MCF 10A (cell line): ENCODE measurements around the gene SUSD1. TPM values are rescaled to one million over a fixed set of nuclear protein-coding genes. Genes with fewer than 3 reads are reported as not detected.

ENCODE experiments used
- BruUV-seq: library from RNA; stranded (reverse); fragments of 400-500 nt; replicated peaks from 2 replicates; lab custom pipeline; 2021; lab: Mats Ljungman, UMichigan
- CTCF ChIA-PET: fragments of 300-600 bp; sonication (Branson Sonifier 250); formaldehyde crosslinking; extraction: SDS; loops from one replicate; lab custom pipeline; 2021; ENCODE audit warnings: antibody characterized with exemption, inconsistent platforms; lab: Yijun Ruan, JAX
- POLR2A ChIA-PET: fragments of 300-600, 350-650 bp; sonication (Branson Sonifier 250); formaldehyde crosslinking; extraction: SDS; loops from one replicate; lab custom pipeline; 2020; ENCODE audit warnings: antibody characterized with exemption, inconsistent platforms; lab: Yijun Ruan, JAX
- DNase-seq: peaks from one replicate; pipeline ENCODE4 v3.0.0-alpha.2; 2018; ENCODE audit not compliant: unreplicated experiment
- H3K27ac Mint-ChIP-seq: one replicate; pipeline ENCODE4 v1.8.0; 2022; ENCODE audit warnings: mild to moderate bottlenecking, low read depth, mixed read lengths; ENCODE audit not compliant: unreplicated experiment
- H3K27me3 Mint-ChIP-seq: one replicate; pipeline ENCODE4 v1.8.0; 2022; ENCODE audit warnings: mixed read lengths; ENCODE audit not compliant: insufficient read depth, unreplicated experiment
- H3K36me3 Mint-ChIP-seq: one replicate; pipeline ENCODE4 v1.8.0; 2022; ENCODE audit warnings: mild to moderate bottlenecking, moderate library complexity, mixed read lengths; ENCODE audit not compliant: insufficient read depth, unreplicated experiment
- H3K4me1 Mint-ChIP-seq: one replicate; pipeline ENCODE4 v1.8.0; 2022; ENCODE audit warnings: mixed read lengths; ENCODE audit not compliant: insufficient read depth, unreplicated experiment
- H3K4me3 Mint-ChIP-seq: one replicate; pipeline ENCODE4 v1.8.0; 2022; ENCODE audit warnings: mild to moderate bottlenecking, moderate library complexity, mixed read lengths; ENCODE audit not compliant: unreplicated experiment
- H3K9me3 Mint-ChIP-seq: one replicate; pipeline ENCODE4 v1.8.0; 2022; ENCODE audit warnings: mixed read lengths; ENCODE audit not compliant: unreplicated experiment
- CTCF ChIP-seq: fragments of 200-600 bp; IDR thresholded peaks from one replicate; pipeline ENCODE4 v1.8.0; 2022; ENCODE audit warnings: antibody characterized with exemption, mild to moderate bottlenecking; ENCODE audit not compliant: unreplicated experiment
- intact Hi-C: fragments of 100-400 bp; cut with micrococcal nuclease; formaldehyde crosslinking; loops from 2 replicates; pipeline ENCODE4 v1.14.1; 2022
- total RNA-seq: library from RNA; stranded (reverse); gene quantifications from 2 replicates; pipeline ENCODE4 v1.2.3, GENCODE V29; 2022

Gene SUSD1
- total RNA-seq, 1 experiment from 2014 or later: 2.0 TPM

DNA sequence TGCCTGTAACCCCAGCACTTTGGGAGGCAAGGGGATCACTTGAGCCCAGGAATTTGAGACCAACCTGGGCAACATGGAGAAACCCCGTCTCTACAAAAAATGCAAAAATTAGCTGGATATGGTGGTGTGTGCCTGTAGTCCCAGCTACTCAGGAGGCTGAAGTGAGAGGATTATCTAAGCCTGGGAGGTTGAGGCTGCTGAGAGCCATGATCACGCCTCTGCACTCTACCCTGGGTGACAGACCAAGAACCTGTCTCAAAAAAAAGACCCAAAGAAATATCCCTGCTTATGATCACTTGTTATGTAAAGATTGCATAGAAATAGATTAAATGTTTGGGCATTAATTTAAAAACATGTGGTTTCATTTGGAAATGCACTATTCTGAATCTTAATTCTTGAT, 153.4 kb downstream of the SUSD1 start:
- POLR2A ChIA-PET: interaction anchor here (0.7 to 2.4 kb wide), 5 partner anchors 10 to 125 kb away, joined by 3 to 12 read pairs (median 4); partner anchors contain the start of gene UGCG
- intact Hi-C loops: loop anchor here (5.0 kb wide), 1 partner anchor 51 kb away; no protein-coding TSS in a partner anchor
- Mint-ChIP-seq H3K36me3 (no peaks in the 10 kb centered on the region), H3K4me3 (no peak overlapping the region), H3K4me1 (peaks cover 9% of the 10 kb centered on the region), H3K27me3 (no peaks in the 10 kb centered on the region), H3K27ac (peak overlapping the region; percentile 5), H3K9me3 (no peaks in the 10 kb centered on the region)
- no TSS peak for BruUV-seq
- no peak for TF ChIP-seq CTCF
- no peak for DNase-seq
- CTCF ChIA-PET: interaction anchor here (0.9 to 1.7 kb wide), 6 partner anchors 9 to 263 kb away, joined by 3 to 7 read pairs (median 4); no protein-coding TSS in a partner anchor

DNA sequence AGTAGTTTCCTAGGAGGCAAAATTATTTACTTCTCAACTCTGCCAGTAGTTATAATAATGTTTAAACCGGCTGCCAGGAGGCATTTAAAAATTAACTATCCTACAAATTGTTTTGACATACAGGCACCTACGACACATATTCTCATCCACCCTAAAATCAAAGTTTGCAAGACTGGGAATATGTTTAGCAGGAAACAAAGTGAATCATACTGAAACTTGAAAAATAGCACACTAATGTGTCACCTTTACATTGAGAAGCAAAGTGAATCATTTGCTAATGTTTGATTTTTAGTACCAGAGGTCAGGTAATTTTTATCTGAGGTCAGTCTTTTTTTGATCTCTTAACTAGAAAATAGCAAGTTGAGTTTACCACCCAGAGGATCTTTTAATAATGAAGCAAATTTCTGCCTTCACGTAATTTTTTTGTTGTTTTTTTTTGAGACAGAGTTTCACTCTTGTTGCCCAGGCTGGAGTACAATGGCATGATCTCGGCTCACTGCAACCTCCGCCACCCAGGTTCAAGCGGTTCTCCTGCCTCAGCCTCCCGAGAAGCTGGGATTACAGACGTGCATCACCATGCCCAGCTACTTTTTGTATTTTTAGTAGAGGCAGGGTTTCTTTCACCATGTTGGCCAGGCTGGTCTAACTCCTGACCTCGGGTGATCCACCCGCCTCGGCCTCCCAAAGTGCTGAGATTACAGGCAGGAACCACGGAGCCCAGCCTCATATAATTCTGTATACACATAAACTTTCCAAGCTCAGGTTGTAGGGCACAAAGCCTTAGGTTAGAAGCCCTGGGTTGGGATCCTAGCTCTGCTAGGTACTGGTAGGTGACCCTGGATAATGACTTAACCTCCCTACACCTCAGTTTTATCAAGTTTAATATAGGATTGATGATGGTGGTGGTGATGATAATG, 154.2 kb downstream of the SUSD1 start:
- no peaks in the 10 kb centered on the region for H3K36me3 Mint-ChIP-seq
- H3K4me1 Mint-ChIP-seq: peaks cover 9% of the 10 kb centered on the region
- no peaks in the 10 kb centered on the region for H3K9me3 Mint-ChIP-seq
- intact Hi-C loops: loop anchor here (5.0 kb wide), 1 partner anchor 51 kb away; no protein-coding TSS in a partner anchor
- BruUV-seq: no TSS peak
- TF ChIP-seq CTCF: no peak
- H3K27ac Mint-ChIP-seq: peak overlapping the region; percentile 71
- no peak overlapping the region for H3K4me3 Mint-ChIP-seq
- DNase-seq: peak; percentile 74
- H3K27me3 Mint-ChIP-seq: no peaks in the 10 kb centered on the region
- POLR2A ChIA-PET: interaction anchor here (1.4 to 2.4 kb wide), 4 partner anchors 9 to 124 kb away, joined by 3 to 12 read pairs (median 4); partner anchors contain the start of gene UGCG
- CTCF ChIA-PET: interaction anchor here (1.4 to 1.7 kb wide), 3 partner anchors 8 to 54 kb away, joined by 6 to 7 read pairs (median 6); no protein-coding TSS in a partner anchor

DNA sequence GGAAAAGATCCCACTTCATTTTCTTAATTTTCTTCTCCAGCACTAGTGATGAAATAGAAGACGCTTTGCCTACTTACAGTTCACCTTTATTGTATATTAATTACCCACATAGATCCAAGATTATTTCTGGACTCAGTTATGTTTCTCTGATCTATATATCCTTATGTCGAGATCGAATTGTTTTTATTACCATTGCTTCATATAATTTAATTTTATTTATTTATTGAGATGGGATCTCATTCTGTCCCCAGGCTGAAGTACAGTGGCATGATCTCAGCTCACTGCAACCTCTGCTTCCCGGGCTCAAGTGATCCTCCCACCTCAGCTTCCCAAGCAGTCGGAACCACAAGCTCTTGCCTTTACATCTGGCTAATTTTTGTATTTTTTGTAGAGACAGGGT, 157.2 kb downstream of the SUSD1 start:
- no peak for TF ChIP-seq CTCF
- Mint-ChIP-seq H3K27ac (no peak overlapping the region), H3K27me3 (no peaks in the 10 kb centered on the region), H3K36me3 (no peaks in the 10 kb centered on the region), H3K4me3 (no peak overlapping the region), H3K9me3 (no peaks in the 10 kb centered on the region), H3K4me1 (peaks cover 15% of the 10 kb centered on the region)
- ChIA-PET CTCF (interaction anchor here (0.6 to 1.3 kb wide), 2 partner anchors 10 to 55 kb away, joined by 3 to 4 read pairs; no protein-coding TSS in a partner anchor), POLR2A (interaction anchor here (1.0 to 1.4 kb wide), 2 partner anchors 12 to 24 kb away, joined by 4 to 5 read pairs; no protein-coding TSS in a partner anchor)
- DNase-seq: no peak
- no TSS peak for BruUV-seq
- intact Hi-C loops: no loop called here

DNA sequence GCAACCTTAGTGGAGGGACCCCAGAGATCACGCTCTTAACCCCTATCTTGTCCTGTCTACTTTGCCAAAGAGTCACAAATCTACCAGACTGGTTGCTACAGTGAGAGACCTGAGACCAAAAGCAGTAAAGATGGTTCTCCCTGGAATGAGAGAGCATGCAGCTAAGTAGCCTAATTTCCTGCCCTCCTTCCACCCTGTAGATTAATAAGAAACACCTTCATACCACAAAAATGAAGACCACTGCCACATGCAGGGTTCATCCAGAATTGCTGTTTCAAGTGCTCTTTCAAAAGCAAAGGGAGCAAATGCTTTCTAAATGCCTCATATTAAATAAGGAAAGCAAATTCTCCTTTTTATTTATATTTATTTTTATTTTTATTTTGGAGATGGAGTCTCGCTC, 159.4 kb downstream of the SUSD1 start:
- no peak overlapping the region for H3K4me3 Mint-ChIP-seq
- H3K4me1 Mint-ChIP-seq: peaks cover 24% of the 10 kb centered on the region
- no peaks in the 10 kb centered on the region for H3K9me3 Mint-ChIP-seq
- no peaks in the 10 kb centered on the region for H3K27me3 Mint-ChIP-seq
- no peak for DNase-seq
- POLR2A ChIA-PET: no interaction called here
- CTCF ChIA-PET: interaction anchor here (1.4 kb wide), 1 partner anchor 60 kb away, joined by 4 read pairs; no protein-coding TSS in a partner anchor
- H3K27ac Mint-ChIP-seq: no peak overlapping the region
- no TSS peak for BruUV-seq
- intact Hi-C loops: no loop called here
- TF ChIP-seq CTCF: no peak
- H3K36me3 Mint-ChIP-seq: no peaks in the 10 kb centered on the region
